Panc1 (cell line): ENCODE data around the gene C5orf34. TPM values are rescaled to one million over a fixed set of nuclear protein-coding genes. Genes with fewer than 3 reads are reported as not detected.

Source experiments
- ATAC-seq: fragments of 200-7000 bp; cut with Tn5 transposase; 2 replicates; pipeline ENCODE4 v1.9.1; 2020; ENCODE audit warnings: mild to moderate bottlenecking, moderate library complexity
- BruUV-seq: library from RNA; stranded (reverse); fragments of 400-500 nt; replicated peaks from 2 replicates; lab custom pipeline; 2021; lab: Mats Ljungman, UMichigan
- CTCF ChIA-PET: fragments of 300-600 bp; sonication (Branson Sonifier 250); formaldehyde crosslinking; loops from one replicate; lab custom pipeline; 2022; ENCODE audit warnings: antibody characterized with exemption; lab: Charles Lee
- POLR2A ChIA-PET: fragments of 300-600 bp; sonication (Branson Sonifier 250); formaldehyde crosslinking; loops from one replicate; lab custom pipeline; 2022; ENCODE audit warnings: antibody characterized with exemption; lab: Charles Lee
- DNase-seq: peaks from one replicate; pipeline ENCODE4 v3.0.0-alpha.2; 2010; ENCODE audit warnings: low read depth, low spot score
- H3K27ac ChIP-seq: 2 replicates; pipeline ENCODE4 v1.5.1; 2011; ENCODE audit warnings: mild to moderate bottlenecking, low read length, inconsistent platforms
- H3K27me3 ChIP-seq: fragments of 200-500 bp; sonication (Bioruptor generic); 2 replicates; pipeline ENCODE4 v1.6.0; 2014; ENCODE audit warnings: low read length, inconsistent platforms; ENCODE audit not compliant: control insufficient read depth, insufficient read depth
- H3K36me3 ChIP-seq: fragments of 200-500 bp; sonication (Bioruptor generic); 2 replicates; pipeline ENCODE4 v1.5.1; 2014; ENCODE audit warnings: inconsistent platforms, mild to moderate bottlenecking, low read length, moderate library complexity; ENCODE audit not compliant: control insufficient read depth, insufficient read depth
- H3K4me1 ChIP-seq: 2 replicates; pipeline ENCODE4 v1.5.1; 2011; ENCODE audit warnings: inconsistent platforms, mild to moderate bottlenecking, low read length, moderate library complexity; ENCODE audit not compliant: control insufficient read depth, insufficient read depth
- H3K4me3 ChIP-seq, 2 experiments: 2 replicates each; pipeline ENCODE4 v1.5.1; 2011 to 2012; ENCODE audit warnings: low read depth in 2 of 2, low read length in 2 of 2, mild to moderate bottlenecking in 2 of 2, inconsistent platforms in 1 of 2, moderate library complexity in 1 of 2
- H3K9me3 ChIP-seq: fragments of 200-500 bp; sonication (Bioruptor generic); 2 replicates; pipeline ENCODE4 v1.5.1; 2014; ENCODE audit warnings: low read depth, mild to moderate bottlenecking, inconsistent platforms, low read length, moderate library complexity; ENCODE audit not compliant: control insufficient read depth, insufficient read depth
- POLR2AphosphoS5 ChIP-seq: IDR thresholded peaks from 2 replicates; pipeline ENCODE4 v1.6.1; 2012; ENCODE audit warnings: mild to moderate bottlenecking, low read depth, low read length, moderate library complexity
- REST ChIP-seq, 2 experiments: IDR thresholded peaks; 2 replicates each; pipeline ENCODE4 v1.6.1; 2011 to 2012; ENCODE audit warnings: low read depth in 2 of 2, control low read depth in 1 of 2, low read length in 1 of 2, mild to moderate bottlenecking in 1 of 2, moderate library complexity in 1 of 2; ENCODE audit not compliant: insufficient read depth in 1 of 2
- SIN3A ChIP-seq: IDR thresholded peaks from 2 replicates; pipeline ENCODE4 v1.6.1; 2012; ENCODE audit warnings: low read depth, mild to moderate bottlenecking, low read length, moderate library complexity, borderline replicate concordance; ENCODE audit not compliant: insufficient read depth
- TCF7L2 ChIP-seq: IDR thresholded peaks from 2 replicates; pipeline ENCODE4 v1.6.1; 2011; ENCODE audit warnings: mild to moderate bottlenecking, low read depth, low read length, inconsistent platforms
- in situ Hi-C: cut with HindIII; loops from 2 replicates; pipeline ENCODE4 v1.10.0; 2016; ENCODE audit warnings: low sequenced_read_pairs, low pct_unique_long_range_greater_than_20kb
- intact Hi-C: fragments of 100-400 bp; cut with micrococcal nuclease; formaldehyde crosslinking; loops from one replicate; pipeline ENCODE4 v1.10.0; 2022; ENCODE audit not compliant: unreplicated experiment
- total RNA-seq: library from RNA; stranded (reverse); gene quantifications from one replicate; pipeline ENCODE4 v1.2.1, GENCODE V29; 2021; ENCODE audit not compliant: unreplicated experiment
- TF ChIP-seq, protein P1 (sequence below): fragments of 450-650 bp; IDR thresholded peaks from 2 replicates; pipeline ENCODE4 v1.5.1; 2017; ENCODE audit warnings: mild to moderate bottlenecking

Gene C5orf34
- total RNA-seq, 1 experiment from 2014 or later, result 6.3 TPM

- no peaks in the 10 kb centered on the region for H3K9me3 ChIP-seq
- TF ChIP-seq, protein P1, sequence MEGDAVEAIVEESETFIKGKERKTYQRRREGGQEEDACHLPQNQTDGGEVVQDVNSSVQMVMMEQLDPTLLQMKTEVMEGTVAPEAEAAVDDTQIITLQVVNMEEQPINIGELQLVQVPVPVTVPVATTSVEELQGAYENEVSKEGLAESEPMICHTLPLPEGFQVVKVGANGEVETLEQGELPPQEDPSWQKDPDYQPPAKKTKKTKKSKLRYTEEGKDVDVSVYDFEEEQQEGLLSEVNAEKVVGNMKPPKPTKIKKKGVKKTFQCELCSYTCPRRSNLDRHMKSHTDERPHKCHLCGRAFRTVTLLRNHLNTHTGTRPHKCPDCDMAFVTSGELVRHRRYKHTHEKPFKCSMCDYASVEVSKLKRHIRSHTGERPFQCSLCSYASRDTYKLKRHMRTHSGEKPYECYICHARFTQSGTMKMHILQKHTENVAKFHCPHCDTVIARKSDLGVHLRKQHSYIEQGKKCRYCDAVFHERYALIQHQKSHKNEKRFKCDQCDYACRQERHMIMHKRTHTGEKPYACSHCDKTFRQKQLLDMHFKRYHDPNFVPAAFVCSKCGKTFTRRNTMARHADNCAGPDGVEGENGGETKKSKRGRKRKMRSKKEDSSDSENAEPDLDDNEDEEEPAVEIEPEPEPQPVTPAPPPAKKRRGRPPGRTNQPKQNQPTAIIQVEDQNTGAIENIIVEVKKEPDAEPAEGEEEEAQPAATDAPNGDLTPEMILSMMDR, result no peak
- TF ChIP-seq TCF7L2, result no peak
- TF ChIP-seq REST (IDR thresholded peaks at IDR 0.05; ENCODE audit: insufficient read depth in 1 of 2, low read depth in 2 of 2, low read length in 1 of 2), result no peak
- no peak for TF ChIP-seq SIN3A
- TF ChIP-seq POLR2AphosphoS5, result no peak
- H3K27me3 ChIP-seq, result no peaks in the 10 kb centered on the region
- no peak overlapping the region for H3K27ac ChIP-seq
- in situ Hi-C loops (no loop called here), intact Hi-C loops (no loop called here)
- H3K4me1 ChIP-seq, result no peaks in the 10 kb centered on the region
- DNase-seq (no peak), ATAC-seq (no peak)
- no peak overlapping the region for H3K4me3 ChIP-seq
- BruUV-seq, result no TSS peak
- POLR2A ChIA-PET, result interaction anchor here (0.6 kb wide), 1 partner anchor 15 kb away, joined by 13 read pairs; the partner anchor contains the start of gene TMEM267
- CTCF ChIA-PET, result no interaction called here
- H3K36me3 ChIP-seq, result no peaks in the 10 kb centered on the region
These were observed 16.4 kb downstream of the C5orf34 start for GRCh38 chr5:43498581-43498980.

DNA sequence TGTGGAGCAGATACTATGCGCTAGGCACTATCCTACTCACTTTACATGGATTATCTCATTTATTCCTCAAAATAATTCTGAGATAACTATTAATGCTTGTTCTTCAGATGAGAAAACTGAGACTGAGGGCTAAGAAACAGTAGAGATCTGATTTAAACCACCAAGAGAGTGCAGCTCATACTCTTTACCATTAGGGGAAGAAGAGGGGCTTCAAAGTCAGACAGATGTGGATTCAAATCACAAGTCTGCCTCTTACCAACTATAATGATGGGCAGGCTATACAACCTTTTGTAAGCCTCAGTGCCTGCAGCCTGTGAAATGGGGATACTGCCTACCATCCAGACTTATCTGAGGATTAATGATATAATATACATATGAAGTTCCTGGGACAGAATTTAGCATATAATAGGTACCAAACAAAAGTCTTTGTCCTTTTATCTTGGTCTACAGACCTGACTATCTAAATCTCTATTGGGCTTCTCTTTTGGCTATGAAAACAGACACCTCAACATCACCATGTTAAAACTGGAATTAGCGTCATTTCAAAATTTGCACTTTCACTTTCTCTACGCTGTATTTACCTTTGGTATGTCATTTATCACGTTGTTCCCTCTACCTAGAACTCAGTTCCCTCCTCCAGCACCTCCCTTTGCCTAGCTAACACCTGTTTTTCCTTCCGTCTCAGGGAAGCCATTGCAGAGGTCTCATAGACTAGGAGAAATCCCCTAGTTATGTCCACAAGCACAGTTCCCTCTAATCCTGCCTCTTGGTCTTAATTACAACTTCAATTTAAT, 17.4 kb downstream of the C5orf34 start:
- BruUV-seq, result no TSS peak
- DNase-seq, result no peak
- intact Hi-C loops, result no loop called here
- Histone ChIP-seq H3K4me3 (no peak overlapping the region), H3K27ac (no peak overlapping the region), H3K9me3 (no peaks in the 10 kb centered on the region), H3K27me3 (no peaks in the 10 kb centered on the region), H3K36me3 (no peaks in the 10 kb centered on the region; the same call in 1 of the 2 replicates), H3K4me1 (no peaks in the 10 kb centered on the region)
- ATAC-seq, result no peak
- ChIA-PET CTCF (no interaction called here), POLR2A (interaction anchor here (0.6 kb wide), 2 partner anchors 14 to 245 kb away, joined by 4 to 13 read pairs; partner anchors contain the start of gene TMEM267)
- in situ Hi-C loops, result no loop called here
- TF ChIP-seq SIN3A, result no peak
- TF ChIP-seq, protein P1, result no peak
- no peak for TF ChIP-seq REST (IDR thresholded peaks at IDR 0.05; ENCODE audit: insufficient read depth in 1 of 2, low read depth in 2 of 2, low read length in 1 of 2)
- TF ChIP-seq POLR2AphosphoS5, result no peak
- TF ChIP-seq TCF7L2, result no peak
